ENCODE data around the gene SCEL.
"Not testable (repeated sequence)": the region's sequence is repeated elsewhere in the genome, so short reads cannot be mapped to it uniquely, and the experiment has no call there.

SCEL gene, protein sequence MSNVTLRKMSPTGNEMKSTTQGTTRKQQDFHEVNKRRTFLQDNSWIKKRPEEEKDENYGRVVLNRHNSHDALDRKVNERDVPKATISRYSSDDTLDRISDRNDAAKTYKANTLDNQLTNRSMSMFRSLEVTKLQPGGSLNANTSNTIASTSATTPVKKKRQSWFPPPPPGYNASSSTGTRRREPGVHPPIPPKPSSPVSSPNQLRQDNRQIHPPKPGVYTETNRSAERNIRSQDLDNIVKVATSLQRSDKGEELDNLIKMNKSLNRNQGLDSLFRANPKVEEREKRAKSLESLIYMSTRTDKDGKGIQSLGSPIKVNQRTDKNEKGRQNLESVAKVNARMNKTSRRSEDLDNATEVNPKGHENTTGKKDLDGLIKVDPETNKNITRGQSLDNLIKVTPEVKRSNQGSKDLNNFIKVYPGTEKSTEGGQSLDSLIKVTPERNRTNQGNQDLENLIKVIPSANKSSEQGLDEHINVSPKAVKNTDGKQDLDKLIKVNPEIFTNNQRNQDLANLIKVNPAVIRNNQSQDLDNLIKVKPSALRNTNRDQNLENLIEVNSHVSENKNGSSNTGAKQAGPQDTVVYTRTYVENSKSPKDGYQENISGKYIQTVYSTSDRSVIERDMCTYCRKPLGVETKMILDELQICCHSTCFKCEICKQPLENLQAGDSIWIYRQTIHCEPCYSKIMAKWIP
- total RNA-seq: 0 to 4.6 (median 0) reads per million in 17 experiments

DNA sequence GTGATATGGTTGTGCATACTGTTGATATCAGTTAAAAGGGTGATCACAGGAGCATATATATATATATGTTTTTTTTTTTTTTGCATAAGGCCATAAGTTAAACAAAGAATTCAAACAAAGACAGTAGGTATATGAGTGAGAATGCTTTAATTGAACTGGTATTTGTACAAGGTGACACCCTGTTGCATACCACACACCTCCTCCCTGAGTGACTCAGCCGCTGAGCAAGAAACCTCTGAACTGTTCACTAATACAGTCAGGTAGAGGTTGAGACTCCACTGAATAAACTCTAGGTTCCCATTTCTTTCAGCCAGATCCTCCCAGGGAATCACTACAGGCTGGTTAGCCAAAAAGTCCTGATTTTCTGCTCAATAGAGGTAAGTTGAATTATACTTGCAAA lies at the start of gene SCEL:
SCEL (plus strand) TSS at position 259 of the 400 bp plus-strand sequence. CDS start 20,170 bp downstream, outside the sequence.
- no peak for DNase-seq

DNA sequence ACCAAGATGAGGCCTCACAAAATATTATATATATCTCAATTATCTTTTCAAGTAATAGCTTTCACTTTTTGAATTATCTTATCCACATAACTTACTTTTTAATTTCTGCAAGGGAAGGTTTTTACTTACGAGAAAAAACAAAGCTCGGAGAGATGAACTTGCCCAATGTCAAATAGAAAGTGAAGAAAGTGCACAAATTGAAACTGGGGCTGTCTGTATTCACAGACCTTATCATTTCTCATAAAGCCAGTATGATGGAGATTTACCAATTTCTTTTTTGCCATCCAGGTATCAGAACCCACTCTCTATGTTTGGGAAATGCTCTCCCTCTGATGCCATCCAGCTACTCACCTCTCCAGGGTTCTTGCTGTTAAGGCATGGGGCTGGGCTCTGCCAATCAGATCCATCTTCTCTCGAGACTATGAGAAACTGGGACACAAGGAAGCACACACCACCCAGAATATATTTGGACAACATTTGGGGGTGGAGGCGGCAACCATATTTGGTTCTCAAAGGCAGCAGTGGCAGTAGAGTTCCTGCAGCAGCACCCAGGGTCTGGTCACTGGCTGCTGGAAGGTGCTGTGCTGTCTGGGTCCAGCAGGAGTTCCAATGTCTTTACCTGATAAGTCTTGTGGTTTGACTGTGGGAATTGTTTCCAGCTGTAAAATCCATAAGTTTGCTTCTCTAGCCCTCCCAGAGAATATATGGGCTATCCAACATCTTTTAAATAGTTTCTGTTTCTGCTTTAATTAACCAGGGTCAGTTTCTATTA lies 45.8 kb upstream of the SCEL start:
- DNase-seq: no peak

DNA sequence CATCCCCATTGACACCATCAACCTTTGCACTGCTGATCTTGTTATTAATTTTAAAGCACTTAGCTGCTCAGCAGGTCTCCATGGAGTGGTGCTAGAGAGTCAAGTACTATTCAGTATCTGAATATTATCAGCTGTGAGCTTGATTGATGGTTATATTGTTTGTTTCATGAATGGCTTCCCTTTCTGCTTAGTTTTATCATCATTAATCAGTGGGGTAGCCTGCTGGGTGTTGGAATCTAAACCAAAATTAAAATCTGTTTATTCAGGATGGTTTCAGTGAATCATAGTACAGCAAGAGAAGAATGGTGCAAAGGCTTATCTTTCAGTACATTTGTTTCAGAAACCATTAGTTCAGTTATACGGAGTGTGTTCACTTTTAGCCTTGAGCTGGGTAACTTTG lies 42.5 kb upstream of the SCEL start:
- peak; percentile 14 to 51 (median 41) for DNase-seq

DNA sequence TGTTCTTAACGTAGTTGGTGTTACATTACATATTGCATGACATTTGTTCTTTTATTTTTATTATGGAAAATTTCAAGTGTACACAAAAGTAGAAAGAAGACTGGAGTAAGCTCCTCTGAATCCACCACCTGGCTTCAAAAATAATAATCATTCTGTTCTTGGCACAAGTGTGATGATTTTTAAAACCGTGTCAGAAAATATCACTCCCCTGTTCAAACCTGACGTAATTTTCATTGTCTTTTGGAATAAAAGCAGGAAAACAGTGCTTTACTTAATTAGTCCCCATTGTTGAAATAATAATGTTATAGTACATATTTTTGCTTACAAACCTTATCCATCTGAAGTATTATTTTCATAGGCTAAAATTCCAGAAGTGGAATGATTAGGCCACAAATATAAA lies 41.3 kb upstream of the SCEL start:
- no peak for DNase-seq

DNA sequence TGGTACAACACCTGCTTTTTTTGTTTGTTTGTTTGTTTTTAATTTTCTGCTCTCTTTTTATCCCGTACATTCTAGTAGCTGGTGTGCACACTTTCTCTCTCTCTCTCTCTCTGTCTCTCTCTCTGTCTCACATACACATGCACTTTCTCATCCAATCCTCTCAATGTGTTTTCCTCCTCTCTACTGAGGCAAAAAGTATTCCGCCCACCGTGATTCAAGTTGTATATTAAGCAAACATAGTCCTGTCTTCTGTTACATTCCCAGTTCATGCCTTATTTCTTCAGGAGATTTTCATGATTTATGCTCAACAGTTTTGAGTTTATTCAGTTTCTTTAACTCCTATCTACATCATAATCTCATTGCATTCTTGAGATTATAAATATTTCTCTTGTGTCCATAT lies 38.2 kb upstream of the SCEL start:
- DNase-seq: no peak

DNA sequence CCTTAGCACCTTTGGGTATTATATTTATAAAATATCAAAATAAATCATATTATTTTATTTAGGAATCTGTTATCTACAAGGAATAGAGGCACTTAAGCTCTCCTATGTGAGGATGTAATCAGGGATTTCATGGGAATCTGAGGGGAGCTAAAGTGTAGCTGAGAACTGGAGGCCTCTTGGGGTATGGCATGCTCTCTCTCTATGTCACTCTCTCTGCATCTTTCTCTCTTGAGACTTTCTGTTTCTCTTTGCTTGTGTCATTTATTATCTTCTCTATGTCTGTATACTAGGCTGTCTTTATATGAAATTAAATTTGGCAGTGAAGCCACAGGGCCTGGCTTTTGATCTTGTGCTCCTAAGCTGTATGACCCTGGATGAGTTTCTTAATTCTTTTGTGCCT lies 37.7 kb upstream of the SCEL start:
- no peak for DNase-seq

DNA sequence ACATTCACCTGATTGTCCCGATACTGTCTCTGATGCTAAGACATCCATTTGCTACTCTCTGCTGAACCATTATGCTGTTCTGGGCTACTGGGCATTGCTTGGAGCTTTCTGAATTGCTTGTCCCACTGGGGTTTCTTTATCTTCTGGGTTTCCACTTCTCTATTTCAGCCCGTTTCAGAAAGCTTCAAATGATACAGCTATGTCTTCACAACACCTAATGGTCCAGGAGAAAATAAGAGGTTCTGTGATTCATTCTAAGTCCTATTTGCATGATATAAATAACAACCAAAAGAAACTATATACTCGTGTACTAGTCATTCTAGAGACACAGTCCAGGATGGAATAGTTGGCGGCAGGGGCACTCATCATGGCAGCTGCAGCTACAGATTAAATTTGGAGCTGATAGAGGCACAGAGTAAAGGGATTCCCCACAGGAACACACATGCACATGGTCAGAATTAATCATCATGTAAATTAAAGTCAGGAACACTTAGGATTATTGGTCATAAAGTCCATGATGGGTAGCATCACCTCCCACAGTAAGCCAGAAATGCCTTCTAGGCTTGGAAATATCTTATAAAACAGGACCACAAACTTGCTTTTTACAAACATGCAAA lies 33.3 kb upstream of the SCEL start:
- no peak for DNase-seq

DNA sequence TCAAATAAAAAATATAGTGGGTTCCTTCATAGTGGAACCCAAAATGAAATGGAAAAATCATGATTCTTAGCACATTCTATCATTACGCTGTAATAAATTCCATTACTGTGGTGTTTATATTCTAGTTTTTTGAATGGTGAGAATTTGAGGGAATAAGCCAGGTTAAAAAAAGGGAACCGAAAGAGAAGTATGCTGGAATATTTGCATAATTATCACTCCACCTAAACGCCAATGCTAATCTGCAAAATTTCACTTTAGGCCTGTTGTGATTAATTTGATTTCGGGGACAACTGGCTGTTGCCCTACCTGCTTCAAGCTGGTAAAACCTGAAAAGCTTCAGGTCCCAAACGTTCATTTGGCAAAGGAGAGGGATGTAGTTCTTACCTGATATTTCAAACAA lies 32.1 kb upstream of the SCEL start:
- no peak for DNase-seq

DNA sequence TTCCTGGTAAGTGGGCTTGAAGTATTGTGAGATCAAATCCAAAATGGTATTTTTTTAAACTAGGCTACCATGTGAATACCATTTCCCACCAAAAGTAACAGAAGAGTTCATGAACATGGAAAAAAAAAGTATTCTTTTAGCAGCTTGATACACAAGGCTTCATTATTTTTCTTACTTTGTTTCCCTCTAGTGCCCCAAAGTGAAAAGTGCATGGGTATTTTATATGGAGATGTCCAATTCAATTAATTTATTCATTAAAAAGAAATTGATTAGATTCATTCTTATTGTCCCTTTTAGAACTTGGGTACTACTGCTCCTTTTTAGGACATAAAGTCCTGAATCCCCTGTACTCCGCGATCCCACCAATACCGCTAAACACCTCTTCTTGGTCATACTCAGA lies 28.6 kb upstream of the SCEL start:
- DNase-seq: peak in 2 of 4 experiments; percentile 13 to 18

DNA sequence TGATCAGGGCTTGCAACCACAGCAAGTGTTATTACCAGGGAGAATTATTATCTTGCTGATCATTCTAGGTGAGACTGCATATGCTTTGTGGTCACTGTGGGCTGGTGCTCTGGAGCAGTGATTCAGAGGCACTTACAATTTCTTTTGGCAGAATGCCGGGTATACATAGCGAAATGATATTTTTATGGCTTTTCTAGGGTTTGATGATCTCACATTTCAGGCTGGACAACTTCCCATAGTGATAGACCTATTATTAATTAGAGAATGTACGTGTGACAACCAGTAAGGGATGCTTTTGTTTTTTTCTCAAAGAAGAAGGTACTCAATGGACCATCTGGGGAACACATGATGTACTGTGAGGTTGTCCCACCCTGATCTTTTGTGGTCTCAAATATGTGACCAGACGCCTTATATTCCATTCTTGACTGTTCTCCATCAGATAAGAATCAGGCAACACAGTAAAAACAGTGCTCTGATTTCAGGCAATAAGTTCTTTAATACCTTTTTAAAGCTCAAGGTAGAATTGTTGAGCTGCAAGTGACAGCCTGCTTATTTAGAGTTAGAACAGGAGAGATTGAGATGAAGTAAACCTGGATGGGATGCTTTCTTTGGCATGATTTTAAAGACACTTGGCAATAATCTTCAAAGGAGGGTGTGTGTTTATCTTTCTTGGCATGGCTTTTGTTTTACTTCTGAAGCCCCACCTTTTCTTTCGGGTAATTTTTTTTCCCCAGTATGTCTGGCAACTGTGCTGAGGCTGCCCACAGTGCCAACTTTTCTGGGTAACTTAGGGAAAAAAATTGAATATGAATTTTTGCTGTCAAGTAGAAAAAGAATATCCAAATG lies 27.4 kb upstream of the SCEL start:
- no peak for DNase-seq

DNA sequence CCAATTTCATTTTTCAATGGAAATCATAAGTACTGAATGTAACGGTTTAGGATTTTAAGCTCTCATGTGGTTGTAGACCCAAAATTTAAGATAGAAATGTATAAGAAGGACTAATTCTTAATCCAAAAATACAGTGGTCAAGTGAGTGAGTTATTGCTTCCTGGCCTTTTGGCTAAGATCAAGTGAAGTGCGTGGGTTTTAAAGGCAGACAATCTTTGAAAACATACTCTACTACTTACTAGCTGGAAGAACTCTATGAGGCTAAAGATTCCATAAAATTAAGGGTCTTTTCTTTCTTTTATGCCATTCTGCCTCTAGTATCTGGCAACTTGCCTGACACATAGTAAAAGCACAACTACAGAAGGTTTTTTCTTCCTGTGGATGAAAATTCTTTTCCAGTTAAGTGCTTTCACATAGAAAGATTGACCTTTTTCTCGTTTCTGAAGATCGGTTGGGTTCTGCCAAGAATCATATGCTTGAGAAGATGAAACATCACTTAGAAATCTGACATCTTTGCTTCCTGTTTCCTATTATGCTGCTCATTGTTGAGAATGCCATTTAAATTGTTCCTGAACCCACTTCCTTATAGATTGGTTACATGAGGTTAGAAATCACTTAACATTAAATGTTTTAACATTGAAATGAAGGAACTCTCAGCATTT lies 26.4 kb upstream of the SCEL start:
- DNase-seq: peak in 3 of 4 experiments; percentile 8 to 64 (median 58)

DNA sequence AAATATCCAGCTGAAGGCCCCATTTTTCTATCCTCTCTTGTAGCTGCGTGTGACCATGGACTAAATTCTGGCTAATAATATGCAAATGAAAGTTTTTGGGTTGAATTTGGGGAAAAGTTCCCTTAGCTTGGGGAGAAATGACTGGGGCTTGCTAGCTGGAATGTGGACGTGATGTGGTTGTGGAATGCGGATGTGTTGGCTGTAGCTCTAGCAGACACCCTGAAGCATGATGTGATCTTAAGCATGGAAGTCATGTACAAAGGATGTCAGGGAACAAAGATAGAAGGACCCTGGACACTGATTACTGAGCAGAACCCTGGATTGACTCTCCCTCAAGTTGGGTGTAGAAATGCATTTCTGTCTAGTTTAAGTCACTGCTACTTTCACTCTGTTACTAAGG lies 25.4 kb upstream of the SCEL start:
- no peak for DNase-seq

DNA sequence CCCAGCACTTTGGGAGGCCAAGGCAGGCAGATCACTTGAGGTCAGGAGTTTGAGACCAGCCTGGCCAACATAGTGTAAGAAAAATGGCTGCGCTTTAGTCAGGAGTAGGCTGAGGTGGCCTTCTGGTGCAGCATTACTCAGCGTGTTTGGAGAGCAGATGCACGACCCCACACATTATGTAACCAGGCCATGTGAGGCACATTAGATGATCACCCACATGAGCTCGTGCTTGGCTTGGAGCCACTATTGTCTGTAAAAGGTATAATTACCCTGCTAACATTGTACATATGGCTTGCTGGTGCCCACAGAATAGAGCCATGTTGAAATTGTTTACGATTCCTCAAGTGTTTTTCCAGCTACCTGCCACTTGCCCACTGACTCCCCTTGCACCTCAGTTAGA lies 24.0 kb upstream of the SCEL start:
- peak in 2 of 4 experiments; percentile 6 to 13 for DNase-seq

DNA sequence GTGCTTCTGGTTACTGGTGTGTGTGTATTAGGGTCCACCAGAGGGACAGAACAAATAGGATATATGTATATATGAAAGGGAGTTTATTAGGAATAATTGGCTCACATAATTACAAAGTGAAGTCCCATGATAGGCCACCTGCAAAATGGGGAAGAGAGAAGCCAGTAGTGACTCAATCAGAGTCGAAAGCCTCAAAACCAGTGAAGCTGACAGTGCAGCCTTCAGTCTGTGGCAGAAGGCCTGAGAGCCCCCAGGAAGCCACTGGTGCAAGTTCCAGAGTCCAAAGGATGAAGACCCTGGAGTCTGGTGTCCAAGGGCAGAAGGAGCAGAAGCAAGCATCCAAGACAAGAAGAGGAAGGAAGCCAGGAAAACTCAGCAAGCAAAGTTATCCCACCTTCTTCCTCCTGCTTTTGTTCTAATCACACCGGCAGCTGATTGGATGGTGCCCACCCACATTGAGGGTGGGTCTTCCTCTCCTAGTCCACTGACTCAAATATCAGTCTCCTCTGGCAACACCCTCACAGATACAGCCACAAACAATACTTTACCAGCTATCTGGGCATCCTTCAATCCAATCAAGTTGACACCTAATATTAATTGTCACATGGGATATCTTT lies 21.7 kb upstream of the SCEL start:
- DNase-seq: peak; percentile 24 to 52 (median 42)

DNA sequence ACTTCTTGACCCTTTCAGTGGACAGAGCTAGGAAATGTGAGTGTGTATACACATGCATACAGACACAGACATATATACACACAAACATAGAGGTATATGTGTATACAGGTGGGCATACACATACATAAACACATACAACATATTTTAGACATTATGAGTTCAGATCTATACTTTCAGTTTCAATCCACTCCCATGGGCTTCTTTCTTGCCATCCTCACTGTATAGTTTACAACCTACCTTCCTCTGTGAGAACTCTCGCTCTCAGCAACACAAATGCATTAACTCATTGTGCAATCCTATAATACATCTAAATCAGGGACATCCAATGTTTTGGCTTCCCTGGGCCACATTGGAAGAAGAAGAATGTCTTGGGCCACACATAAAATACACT lies 21.2 kb upstream of the SCEL start:
- no peak for DNase-seq

DNA sequence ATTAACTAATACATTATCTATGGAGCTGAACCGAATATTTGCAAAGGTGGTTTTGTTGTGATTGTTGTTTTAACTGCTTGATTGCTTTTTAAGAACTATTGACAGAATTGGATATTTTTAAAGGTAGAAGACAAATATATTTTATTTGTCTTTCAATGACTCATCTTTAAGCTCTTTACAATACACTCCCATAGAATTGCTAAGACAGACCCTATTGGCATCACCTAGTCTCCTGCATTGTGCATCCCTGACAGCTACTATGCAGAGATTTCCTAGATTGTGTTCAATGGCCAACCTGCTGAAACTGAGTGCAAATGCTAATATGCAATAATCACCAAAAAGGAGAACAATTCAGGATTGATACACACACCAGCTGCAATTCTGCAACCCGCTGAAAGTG lies 19.7 kb upstream of the SCEL start:
- DNase-seq: no peak

DNA sequence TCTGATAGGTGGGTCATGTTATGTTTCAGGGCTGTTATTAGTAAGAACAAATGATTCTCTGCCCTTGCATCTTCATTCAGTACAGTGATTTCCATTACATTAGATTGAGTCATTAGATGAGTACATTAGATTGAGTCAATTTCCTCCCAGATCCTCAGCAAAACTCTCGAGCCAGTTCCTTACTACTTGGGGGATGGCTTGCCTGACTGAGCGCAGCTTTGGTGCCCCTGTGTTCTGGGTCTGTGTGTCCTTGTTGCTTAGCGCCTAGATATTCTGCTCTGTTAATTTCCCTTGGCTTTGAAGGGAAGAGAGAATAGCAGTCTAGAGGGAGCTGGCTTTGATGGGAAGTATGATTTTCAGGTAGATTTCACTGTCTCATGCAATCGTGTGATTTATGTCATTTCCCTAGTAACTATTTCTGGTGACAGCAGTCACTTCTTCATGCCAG lies 19.1 kb upstream of the SCEL start:
- DNase-seq: peak; percentile 33 to 74 (median 48)

DNA sequence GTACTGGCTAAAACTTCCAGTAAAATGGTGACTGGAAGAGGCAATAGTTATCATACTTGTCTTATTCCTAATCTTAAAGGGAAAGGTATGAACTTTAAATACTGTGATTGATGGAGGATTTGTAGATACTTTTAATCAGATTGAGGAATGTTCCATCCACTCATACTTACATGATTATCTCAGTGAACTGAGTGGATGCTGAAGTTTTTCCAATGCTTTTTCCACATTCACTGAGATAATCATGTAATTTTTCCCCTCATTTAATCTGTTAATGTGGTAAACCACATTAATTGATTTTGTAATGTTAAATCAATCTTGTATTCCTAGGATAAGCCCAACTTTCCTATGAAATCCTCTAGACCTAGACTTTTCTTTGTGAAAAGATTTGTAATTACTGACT lies 17.2 kb upstream of the SCEL start:
- no peak for DNase-seq

DNA sequence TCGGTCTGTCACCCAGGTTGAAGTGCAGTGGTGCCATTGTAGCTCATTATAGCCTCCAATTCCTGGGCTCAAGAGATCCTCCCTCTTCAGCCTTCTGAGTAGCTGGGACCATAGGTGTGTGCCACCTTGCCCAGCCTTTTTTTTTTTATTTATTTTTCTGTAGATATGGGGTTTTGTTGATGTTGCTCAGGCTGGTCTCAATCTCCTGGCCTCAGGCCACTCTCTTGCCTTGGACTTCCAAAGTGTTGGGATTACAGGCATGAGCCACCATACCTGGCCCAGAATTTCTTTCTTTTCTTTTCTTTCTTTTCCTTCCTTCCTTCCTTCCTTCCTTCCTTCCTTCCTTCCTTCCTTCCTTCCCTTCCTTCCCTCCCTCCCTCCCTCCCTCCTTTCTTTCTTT lies 16.1 kb upstream of the SCEL start:
- not testable (repeated sequence) for DNase-seq

DNA sequence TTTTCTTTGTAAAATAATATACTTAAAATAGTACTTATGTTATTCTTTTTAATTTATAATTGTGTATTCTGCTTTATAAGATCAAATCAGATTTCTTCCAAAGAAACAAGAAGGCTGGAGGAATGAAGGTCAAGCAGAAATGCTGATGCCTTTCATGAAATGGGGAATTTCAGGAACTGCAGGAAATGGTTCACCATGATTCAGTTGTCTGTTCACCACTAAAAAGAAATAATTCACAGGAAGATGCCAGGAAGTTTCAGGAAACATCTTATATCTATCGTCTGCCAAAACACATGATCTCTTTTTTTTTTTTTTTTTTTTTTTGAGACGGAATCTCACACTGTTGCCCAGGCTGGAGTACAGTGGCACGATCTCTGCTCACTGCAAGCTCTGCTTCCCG lies 15.7 kb upstream of the SCEL start:
- no peak for DNase-seq

DNA sequence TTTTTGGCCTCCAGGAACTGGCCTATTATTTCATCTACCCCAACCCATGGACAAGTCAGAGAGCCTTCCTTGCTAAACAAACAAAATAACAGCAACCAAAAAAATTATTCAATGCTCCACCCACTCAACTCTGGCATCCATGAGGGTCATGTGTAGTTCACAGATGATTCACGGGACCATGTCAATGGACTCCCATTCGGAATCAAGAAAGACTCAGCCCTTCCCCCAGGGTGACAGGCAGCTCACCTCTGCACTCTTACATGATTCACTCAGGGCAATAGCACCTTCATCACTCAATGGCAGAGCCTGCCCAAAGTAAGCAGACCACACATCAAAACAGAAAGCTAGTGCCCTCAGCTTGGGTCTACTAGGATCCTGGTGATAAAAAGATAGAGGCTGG lies 14.3 kb upstream of the SCEL start:
- no peak for DNase-seq

All from suppressor macrophage (primary cell).